ENCODE results near the gene ADRM1.

The ADRM1 gene

GRCh38 chr20:62293111-62293784 lies 9.5 kb upstream of the ADRM1 start:
- no peak overlapping the region for H2AFZ ChIP-seq (ENCODE audit: low read depth)
- H3K79me2 ChIP-seq (ENCODE audit: insufficient read depth, low read depth): no peaks in the 10 kb centered on the region
- no peak overlapping the region for H3K9ac ChIP-seq
- no peaks in the 10 kb centered on the region for H3K27me3 ChIP-seq (ENCODE audit: insufficient read depth, low read depth)
- H3K4me3 ChIP-seq (IDR thresholded peaks at IDR 0.05; ENCODE audit: insufficient read depth, low read depth, low read length): no peak overlapping the region
- TF ChIP-seq, protein P1, sequence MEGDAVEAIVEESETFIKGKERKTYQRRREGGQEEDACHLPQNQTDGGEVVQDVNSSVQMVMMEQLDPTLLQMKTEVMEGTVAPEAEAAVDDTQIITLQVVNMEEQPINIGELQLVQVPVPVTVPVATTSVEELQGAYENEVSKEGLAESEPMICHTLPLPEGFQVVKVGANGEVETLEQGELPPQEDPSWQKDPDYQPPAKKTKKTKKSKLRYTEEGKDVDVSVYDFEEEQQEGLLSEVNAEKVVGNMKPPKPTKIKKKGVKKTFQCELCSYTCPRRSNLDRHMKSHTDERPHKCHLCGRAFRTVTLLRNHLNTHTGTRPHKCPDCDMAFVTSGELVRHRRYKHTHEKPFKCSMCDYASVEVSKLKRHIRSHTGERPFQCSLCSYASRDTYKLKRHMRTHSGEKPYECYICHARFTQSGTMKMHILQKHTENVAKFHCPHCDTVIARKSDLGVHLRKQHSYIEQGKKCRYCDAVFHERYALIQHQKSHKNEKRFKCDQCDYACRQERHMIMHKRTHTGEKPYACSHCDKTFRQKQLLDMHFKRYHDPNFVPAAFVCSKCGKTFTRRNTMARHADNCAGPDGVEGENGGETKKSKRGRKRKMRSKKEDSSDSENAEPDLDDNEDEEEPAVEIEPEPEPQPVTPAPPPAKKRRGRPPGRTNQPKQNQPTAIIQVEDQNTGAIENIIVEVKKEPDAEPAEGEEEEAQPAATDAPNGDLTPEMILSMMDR (conservative IDR thresholded peaks at IDR 0.05; ENCODE audit: low read depth, low read length): no peak
- no peaks in the 10 kb centered on the region for H4K20me1 ChIP-seq (ENCODE audit: insufficient read depth)
- no peak overlapping the region for H3K27ac ChIP-seq
- no peaks in the 10 kb centered on the region for H3K4me1 ChIP-seq (ENCODE audit: low read depth, poor library complexity, severe bottlenecking)
- H3K4me2 ChIP-seq: no peak overlapping the region
- H3K36me3 ChIP-seq (ENCODE audit: insufficient read depth): no peaks in the 10 kb centered on the region

- TF ChIP-seq, protein P1 (conservative IDR thresholded peaks at IDR 0.05; ENCODE audit: low read depth, low read length): no peak
- Histone ChIP-seq H3K9ac (no peak overlapping the region), H3K4me2 (no peak overlapping the region), H3K4me3 (IDR thresholded peaks at IDR 0.05; ENCODE audit: insufficient read depth, low read depth, low read length) (no peak overlapping the region), H3K4me1 (ENCODE audit: low read depth, poor library complexity, severe bottlenecking) (no peaks in the 10 kb centered on the region), H3K27me3 (ENCODE audit: insufficient read depth, low read depth) (no peaks in the 10 kb centered on the region), H3K79me2 (ENCODE audit: insufficient read depth, low read depth) (no peaks in the 10 kb centered on the region), H3K36me3 (ENCODE audit: insufficient read depth) (no peaks in the 10 kb centered on the region), H4K20me1 (ENCODE audit: insufficient read depth) (no peaks in the 10 kb centered on the region), H3K27ac (no peak overlapping the region), H2AFZ (ENCODE audit: low read depth) (no peak overlapping the region)
Measured at GRCh38 chr20:62293946-62294345, 8.9 kb upstream of the ADRM1 start.

DNA sequence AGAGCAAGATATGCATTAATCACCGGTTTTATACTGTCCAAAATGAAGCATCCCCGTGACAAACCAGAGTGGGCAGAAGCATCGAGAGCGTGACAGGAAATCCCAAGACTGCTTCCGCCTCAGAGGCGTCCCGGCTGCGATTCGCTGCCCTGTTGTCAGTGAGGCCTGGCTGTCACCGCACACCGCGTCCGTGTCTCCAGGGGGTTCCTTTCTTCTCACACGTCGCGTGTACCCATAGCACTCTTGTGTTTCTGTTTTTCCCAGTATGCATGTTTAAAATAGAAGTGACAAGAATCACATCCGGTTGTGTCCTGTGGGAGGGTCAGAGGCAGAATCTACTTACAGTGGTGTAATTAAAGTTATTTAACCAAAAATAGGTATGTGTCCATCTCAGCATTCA lies 8.3 kb upstream of the ADRM1 start:
- Histone ChIP-seq H4K20me1 (ENCODE audit: insufficient read depth) (no peaks in the 10 kb centered on the region), H3K4me2 (no peak overlapping the region), H3K79me2 (ENCODE audit: insufficient read depth, low read depth) (no peaks in the 10 kb centered on the region), H2AFZ (ENCODE audit: low read depth) (no peak overlapping the region), H3K27ac (no peak overlapping the region), H3K4me1 (ENCODE audit: low read depth, poor library complexity, severe bottlenecking) (no peaks in the 10 kb centered on the region), H3K4me3 (IDR thresholded peaks at IDR 0.05; ENCODE audit: insufficient read depth, low read depth, low read length) (no peak overlapping the region), H3K36me3 (ENCODE audit: insufficient read depth) (no peaks in the 10 kb centered on the region), H3K27me3 (ENCODE audit: insufficient read depth, low read depth) (no peaks in the 10 kb centered on the region), H3K9ac (no peak overlapping the region)
- TF ChIP-seq, protein P1 (conservative IDR thresholded peaks at IDR 0.05; ENCODE audit: low read depth, low read length): no peak

DNA sequence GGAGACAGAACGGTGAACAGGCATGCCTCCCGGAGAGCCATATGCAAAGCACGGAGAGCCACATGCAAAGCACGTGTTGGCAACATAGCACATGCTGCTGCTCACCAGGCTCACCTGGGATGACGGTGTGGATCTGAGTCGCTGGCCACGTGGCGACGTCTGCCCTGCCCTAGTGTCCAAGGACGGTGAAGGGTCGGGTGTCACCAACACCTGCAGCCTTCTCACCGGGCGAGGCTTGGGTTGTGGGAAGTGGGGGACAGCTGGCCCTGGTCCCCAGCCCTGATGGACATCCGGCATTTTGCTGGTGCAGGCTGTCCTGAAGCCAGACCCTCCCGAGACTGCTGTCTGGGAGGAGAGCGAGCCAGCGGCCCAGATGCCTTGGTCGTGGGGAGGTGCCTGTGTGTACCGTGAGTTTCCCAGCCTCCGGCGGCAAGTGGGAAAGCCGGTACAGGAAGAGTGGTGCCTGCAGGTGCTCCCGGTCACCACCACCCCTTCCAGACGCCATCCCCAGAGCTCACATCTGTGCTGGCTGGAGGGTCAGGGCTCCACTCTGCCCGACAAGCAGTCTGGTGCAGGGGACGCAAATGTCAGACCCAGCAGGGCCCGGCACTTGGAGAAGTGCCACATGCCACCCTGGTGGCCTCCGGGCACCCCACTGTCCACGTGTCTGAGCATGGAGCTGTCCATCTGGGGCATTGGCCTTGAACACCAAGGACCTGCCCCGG lies 5.9 kb upstream of the ADRM1 start:
- Histone ChIP-seq H3K4me3 (IDR thresholded peaks at IDR 0.05; ENCODE audit: insufficient read depth, low read depth, low read length) (no peak overlapping the region), H3K4me2 (no peak overlapping the region), H3K27ac (no peak overlapping the region), H3K4me1 (ENCODE audit: low read depth, poor library complexity, severe bottlenecking) (no peaks in the 10 kb centered on the region), H4K20me1 (ENCODE audit: insufficient read depth) (no peaks in the 10 kb centered on the region), H3K27me3 (ENCODE audit: insufficient read depth, low read depth) (no peaks in the 10 kb centered on the region), H3K36me3 (ENCODE audit: insufficient read depth) (no peaks in the 10 kb centered on the region), H3K79me2 (ENCODE audit: insufficient read depth, low read depth) (no peaks in the 10 kb centered on the region), H2AFZ (ENCODE audit: low read depth) (no peak overlapping the region), H3K9ac (no peak overlapping the region)
- TF ChIP-seq, protein P1 (conservative IDR thresholded peaks at IDR 0.05; ENCODE audit: low read depth, low read length): no peak

All from KMS-11 (cell line).